Forelimb muscle (tissue), 1 donor: ENCODE measurements around the gene BCO2. TPM values are rescaled to one million over a fixed set of nuclear protein-coding genes. Genes with fewer than 3 reads are reported as not detected.
A peak's percentile ranks its signal among the peaks of the same experiment; 100 is the strongest.

Experiments used
- DNase-seq: peaks from one replicate; pipeline ENCODE4 v3.0.0-alpha.2; 2013; ENCODE audit warnings: low read depth
- polyA plus RNA-seq: library from polyadenylated mRNA; unstranded; fragments of 120-200 nt; gene quantifications from one replicate; pipeline ENCODE4 v1.2.1, GENCODE V29; 2013; ENCODE audit not compliant: insufficient read length

Gene BCO2
- polyA plus RNA-seq, 1 donor: 9.0 TPM

DNA sequence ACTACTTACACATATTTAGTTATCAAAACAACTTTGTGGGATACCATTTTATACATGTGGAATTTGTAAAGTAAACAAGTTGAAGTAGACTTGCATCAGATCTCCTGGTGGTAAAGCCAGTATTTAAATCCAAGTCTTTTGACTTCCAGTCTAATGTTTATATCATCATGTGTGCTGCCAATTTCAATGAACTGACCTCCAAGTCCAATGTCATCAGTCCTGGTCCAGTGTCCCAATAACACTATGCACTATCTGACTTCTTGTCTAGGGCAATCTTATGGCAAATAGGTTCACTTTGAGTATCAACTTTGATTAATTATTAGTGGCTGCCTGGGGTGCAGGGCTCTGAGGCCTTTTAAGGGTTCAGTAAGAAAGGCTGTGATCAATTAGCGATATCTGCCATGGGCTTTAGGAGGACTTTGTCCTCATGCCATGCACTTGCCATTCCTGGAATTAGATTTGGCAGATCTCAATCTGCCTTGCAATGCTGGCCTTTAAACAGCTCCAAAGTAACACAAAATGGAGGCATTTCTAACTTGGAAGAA, 41.3 kb downstream of the BCO2 start:
- DNase-seq: no peak

GRCh38 chr11:112219476-112220232, 44.3 kb downstream of the BCO2 start:
- DNase-seq: peak; percentile 67

DNA sequence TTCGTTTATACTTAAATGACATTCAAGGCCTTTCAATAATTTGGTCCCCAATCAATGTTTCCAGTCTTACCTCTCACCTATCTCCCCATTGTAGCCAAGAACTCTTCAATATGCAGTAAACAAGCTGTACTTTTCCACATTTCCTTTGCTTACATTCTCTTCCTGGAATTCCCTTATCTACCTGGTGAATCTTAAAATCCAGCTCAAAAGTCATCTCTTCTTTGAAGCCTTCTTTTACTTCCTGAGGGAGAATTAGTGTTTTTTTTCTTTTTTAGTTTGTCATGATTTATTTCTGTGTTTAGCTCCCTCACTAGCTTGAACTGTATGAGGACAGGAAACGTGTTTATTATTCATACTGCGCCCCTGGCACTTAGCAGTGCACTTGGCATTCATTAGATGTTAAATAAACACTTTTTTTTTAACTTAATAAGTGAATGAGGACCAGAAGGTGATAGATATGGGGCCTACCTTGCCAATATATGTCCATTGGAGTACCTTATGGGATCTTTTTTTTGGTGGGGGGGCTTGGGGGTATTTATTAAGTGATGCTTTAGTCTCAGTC, 46.0 kb downstream of the BCO2 start:
- no peak for DNase-seq

DNA sequence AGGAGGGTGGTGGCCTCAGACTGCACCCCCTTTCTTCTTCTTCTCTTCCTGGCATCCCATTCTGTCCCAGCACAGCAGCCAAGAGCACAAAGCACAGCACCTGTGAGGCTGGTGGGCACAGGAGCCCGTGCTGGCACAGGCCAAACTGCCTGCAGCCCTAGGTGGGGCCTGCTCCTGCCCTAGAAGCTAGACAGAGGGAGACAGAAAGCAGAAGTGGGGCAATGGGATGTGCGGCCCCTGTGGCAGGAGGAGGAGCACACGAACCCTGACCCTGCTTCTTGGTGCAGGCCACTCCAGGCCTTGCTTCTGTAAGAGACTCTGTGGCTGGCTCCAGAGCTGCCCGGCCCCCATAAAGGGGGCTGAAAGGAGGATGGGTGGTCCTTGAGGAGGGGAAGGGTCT, 47.0 kb downstream of the BCO2 start:
- no peak for DNase-seq

DNA sequence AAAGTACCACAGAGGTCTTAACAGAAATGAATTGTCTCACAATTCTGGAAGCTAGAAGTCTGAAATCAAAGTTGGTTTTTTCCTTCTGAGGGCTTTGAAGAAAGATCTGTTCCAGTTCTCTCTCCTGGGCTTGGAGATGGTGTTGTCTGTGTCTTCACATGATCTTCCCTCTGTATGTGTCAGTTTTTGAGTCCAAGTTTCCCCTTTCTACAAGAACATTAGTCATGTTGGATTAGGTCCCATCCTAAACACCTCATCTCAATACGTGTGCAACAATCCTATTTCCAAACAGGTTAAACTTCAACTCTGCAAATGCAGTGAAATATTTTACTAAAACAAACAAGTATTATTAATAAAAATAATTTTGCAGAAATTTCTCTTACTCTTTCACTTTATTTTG, 47.8 kb downstream of the BCO2 start:
- no peak for DNase-seq

DNA sequence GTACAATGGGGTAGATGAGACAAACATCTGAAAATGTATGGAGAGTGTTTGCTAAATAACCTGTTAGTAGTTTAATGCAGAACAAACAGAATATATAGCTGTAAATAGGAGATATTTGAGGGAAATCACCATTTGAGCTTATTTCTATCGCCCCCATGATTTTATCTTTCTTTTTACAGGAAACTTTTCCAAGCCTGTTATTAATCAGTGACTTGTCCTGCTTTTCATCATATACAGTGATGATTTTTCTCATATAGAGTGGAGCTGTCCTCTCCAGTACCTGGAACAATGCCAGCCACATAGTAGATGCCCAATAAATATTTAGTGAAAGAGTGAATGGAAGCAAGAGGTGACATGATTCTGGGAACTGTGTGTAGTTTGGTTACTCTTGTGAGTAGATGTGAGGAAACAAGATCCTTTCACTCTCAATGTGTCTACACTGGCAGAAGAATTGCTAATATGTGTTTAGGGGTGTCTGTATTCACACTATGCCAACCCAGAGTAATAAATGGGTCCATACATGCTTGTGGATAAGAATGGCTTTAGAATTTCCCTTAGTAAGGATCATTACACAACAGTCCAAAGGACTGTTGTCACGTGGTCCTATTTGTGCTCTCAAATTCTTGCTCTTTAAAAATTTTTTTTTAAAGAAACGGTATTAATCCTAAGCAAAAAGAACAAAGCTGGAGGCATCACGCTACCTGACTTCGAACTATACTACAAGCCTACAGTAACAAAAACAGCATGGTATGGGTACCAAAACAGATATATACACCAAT, 48.6 kb downstream of the BCO2 start:
- no peak for DNase-seq

GRCh38 chr11:112225753-112226061, 50.4 kb downstream of the BCO2 start:
- DNase-seq: no peak

GRCh38 chr11:112226062-112226830, 50.9 kb downstream of the BCO2 start, which contains the start of gene PTS:
Gene PTS (plus strand): TSS chr11:112226428. CDS start chr11:112226444, 16 bp downstream.
- DNase-seq: peak; percentile 77

GRCh38 chr11:112226831-112227401, 51.6 kb downstream of the BCO2 start:
- DNase-seq: peak; percentile 14

GRCh38 chr11:112227471-112227870, 52.2 kb downstream of the BCO2 start:
- DNase-seq: no peak

GRCh38 chr11:112228706-112229105, 53.4 kb downstream of the BCO2 start:
- no peak for DNase-seq

DNA sequence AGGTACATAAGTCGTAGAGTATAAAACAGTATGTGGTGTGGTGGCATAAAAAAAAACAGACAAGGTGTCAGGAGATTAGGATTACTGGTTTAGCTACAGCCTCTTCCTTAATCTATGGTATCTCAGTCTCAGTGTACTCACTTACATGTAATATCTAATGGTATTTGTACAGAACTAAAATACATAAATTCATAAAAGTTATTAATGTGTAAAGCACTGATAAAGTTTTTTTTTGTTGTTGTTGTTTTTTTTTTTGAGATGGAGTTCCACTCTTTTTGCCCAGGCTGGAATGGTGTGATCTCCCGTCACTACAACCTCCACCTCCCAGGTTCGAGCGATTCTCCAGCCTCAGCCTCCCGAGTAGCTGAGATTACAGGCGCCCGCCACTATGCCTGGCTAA, 53.8 kb downstream of the BCO2 start:
- no peak for DNase-seq

- DNase-seq: no peak
These were observed 54.6 kb downstream of the BCO2 start for GRCh38 chr11:112229746-112230433.

- no peak for DNase-seq
These were observed 56.6 kb downstream of the BCO2 start for GRCh38 chr11:112231952-112232351.

DNA sequence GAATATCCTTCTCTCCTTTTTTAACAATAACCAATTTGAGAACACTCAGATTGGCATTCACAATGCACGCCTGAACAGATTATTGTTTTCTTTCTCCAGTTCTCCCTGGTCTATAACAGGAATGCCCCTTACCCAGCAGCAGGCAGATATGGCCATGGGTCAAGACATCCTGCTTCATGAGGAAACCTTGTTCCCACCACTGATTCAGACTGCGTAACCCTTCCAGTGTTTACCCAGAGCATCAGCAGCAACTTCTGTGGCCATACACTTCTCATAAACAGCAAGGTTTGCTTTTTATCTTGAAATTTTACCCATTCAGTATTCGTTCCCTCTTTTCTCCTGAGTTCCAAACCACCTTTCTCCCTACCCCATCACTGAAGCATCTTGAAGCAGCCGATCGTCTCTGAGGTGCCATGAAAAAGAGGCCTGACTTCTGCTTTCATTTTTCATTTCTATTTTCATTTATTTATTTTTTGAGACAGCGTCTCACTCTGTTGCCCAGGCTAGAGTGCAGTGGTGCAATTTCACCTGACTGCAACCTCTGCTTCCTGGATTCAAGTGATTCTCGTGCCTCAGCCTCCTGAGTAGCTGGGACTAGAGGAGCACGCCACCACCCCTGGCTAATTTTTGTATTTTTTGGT, 60.6 kb downstream of the BCO2 start:
- no peak for DNase-seq

GRCh38 chr11:112237451-112237850, 62.1 kb downstream of the BCO2 start:
- no peak for DNase-seq

GRCh38 chr11:112238041-112238440, 62.7 kb downstream of the BCO2 start:
- DNase-seq: no peak

DNA sequence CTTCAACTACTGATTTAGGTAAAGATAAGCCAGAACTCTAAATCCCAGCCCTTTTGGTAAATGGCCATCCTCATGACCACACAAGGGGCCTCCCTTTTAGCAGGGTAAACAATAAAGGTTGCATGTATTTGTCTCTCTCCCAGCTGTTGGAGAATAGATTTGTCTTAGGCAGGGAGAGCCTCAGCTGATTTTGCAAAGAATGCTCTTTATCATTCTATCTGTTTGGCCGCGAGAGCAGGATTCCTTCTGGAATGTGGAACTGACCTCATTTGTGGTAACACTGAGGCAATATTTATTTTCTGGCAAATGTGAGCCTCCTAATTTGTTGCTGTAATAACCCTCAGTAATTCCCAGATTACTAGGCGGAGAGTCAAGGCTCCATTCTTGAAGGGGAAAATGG, 66.2 kb downstream of the BCO2 start:
- no peak for DNase-seq

DNA sequence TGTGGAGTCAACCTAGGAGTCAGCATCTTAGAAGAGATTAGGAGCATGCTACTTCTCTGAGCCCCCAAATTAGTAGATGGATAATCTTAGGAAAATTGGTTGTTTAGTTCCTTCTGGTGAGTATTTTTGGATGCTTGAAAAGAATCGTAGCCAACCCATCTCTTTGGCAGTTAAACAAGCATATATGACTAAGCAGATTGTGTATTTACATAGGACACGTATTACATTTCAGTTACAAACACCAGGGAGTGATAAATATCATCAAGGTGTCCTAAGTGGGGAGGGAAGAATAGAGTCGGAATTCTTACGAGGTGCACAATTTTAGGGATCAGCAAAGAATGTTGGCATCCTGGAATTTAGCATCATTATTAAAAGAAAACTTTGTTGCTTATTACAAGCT, 71.9 kb downstream of the BCO2 start:
- DNase-seq: no peak

DNA sequence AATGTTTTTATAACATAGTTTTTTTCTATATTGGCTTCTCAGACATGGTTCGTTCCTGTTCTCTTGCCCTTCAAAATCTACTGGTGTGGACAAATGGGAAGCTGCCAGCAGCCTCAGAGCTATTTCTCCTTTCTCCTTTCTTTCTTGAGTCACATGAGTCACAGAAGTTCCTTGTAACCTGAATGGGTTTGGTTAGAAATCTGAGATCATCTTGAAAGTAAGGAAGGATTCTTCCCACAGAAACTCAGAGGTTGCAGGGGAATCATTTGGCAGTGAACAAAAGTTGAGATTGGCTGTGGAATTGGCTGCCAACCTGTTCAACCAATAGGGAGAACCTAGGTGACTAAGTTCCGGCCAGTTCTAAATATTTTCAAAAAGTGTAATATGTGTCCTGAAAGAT, 72.9 kb downstream of the BCO2 start:
- DNase-seq: no peak
